ENCODE measurements around the gene LCOR.
"Not testable (repeated sequence)": the region's sequence is repeated elsewhere in the genome, so short reads cannot be mapped to it uniquely, and the experiment has no call there.

Gene LCOR

DNA sequence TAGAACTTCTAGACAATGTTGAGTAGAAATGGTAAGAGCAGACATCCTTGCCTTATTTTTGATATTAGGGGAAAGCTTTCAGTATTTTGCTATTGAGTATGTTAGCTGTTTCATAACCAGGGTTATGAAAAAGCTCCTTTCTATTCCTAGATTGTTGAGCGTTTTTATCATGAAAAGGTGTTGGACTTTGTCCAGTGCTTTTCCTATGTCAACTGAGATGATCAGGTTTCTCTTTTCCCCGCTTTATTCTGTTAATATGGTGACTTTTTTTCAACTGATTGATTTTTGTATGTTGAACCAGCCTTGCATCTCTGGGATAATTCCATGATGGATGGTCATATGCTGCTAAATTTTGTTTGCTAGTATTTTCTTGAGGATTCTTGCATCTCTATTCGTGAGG is 58.5 kb downstream of the LCOR start:
- no peak for DNase-seq

DNA sequence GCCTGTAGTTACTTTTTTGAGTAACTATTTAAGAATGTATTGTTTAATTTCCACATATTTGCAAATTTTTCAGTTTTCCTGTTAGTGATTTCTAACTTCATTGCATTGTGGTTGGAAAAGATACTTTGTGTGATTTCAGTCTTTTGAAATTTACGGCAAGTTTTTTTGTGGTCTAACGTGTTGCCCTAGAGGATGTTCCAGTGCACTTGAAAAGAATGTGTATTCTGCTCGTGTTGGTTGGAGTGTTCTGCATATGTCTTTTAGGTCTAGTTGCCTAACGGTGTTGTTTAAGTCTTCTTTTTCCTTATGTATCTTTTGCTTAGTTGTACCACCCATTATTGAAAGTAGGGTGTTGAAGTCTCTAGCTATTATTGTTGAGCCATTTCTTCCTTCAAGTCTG is 59.7 kb downstream of the LCOR start:
- DNase-seq, result no peak

DNA sequence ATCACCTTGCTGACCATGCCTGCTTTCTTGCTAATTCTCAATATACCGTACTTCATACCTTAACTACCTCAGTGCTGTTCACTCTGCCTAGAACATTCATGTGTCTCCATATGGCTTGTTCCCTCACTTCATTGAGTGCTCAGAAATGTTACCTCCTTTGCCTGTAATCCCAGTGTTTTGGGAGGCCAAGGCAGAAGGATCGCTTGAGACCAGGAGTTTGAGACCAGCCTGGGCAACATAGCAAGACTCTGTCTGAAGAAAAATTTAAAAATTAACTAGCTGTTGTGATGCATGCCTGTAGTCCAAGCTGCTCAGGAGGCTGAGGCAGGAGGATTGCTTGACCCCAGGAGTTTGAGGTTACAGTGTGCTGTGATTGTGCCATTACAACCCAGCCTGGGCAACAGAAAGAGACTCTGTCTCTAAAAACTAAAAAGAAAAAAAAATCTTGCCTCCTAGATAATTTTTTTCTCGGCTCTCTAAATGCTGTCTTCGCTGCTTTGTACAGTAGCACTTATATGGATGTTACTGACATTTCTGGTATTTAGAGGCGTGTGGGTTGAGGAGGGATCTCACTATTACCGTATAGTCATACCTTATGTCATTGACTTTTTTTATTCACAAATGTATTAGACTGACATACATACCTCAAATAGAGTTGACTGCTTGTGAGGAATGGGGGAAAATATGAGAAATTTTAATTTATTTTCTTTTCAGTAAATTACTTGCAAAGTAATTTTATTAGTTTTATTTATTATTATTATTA is 63.7 kb downstream of the LCOR start:
- no peak for DNase-seq

DNA sequence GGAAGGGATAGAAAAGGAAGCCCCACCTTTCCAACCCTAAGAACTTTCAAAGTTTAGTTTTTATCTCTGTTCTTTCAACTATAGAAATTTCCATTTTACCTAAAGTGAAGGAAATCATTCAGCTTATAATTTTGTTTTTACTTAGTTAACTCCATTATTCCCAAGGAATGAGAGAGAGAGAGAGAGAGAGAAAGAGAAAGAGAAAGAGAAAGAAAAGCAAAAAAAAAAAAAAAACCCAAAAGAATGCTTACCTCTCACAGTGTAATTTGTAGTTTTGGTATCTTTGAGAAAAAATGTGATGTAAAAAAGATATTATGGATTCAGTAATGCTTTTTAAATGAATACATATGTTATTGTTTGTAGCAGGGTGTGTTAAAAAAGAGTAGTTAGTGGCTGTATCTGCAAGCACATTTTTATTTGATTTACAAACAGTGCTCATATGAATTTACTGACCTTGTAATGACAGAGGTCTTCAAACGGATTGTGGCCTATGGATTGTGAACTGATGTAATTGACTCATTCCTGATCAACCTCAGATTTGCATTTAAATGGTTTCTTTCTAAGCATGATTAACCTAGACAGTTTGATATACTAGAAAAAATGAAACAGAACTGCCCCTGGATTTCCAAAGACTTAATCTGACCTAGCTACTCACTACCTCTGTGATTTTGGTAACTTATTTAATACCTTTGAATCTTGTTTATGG is 64.9 kb downstream of the LCOR start:
- DNase-seq, result no peak

DNA sequence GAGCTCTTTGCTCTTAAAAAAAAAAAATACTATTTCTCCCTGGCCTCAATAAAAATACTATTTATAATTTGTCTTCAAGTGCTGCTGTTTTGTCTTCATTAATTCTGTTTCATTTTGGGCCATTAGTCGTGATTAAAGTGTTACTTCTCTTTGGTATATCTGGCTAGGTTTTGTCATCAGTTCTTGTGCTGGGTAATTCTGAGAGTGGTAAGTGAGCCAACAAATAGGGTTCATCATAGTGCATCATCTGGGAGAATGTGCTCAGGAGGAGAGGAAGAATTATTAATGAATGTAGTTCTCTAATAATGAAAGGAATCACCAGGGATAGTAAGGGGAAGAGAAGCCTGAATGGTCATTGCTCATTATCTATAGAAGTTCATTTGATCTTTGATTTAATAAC is 70.0 kb downstream of the LCOR start:
- DNase-seq, result no peak

DNA sequence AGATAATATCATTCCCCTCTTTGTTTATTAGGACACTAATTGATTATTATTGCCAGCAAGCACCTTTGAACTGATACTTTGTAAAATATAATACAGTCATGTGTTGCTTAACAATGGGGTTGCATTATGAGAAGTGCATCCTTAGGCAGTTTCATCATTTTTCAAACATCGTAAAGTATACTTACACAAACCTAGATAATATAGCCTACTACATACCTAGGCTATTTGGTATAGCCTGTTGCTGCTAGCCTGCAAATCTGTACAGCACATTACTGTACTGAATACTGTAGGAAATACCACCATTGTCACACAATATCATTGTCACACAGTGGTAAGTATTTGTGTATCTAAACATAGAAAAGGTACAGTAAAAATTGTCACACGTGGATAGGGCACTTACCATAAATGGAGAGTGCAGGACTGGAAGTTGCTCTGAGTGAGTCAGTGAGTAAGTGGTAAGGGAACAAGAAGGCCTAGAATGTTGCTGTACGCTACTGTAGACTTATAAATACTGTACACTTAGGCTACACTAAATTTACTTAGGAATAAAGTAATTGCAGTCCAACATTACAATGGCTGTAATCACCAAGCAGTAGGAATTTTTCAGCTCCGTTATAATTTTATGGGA is 70.7 kb downstream of the LCOR start:
- DNase-seq, result no peak

DNA sequence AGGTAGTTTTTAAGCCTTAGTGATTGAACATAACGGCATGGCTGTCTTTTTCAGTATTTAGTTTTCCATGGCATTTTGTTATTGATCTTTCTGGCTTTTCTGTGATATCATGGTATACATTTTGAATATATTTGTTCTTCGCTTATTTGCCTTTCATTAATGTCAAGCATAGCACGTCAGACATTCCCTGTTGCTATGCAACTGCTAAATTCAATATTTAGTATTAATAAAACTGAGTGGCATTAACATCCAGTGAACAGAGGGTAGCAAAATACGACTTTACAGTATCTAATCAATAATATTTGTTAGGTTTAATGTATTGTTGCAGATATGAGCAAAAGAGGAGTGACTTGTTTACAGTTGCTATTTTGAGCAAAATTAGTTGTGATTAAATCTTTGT is 72.5 kb downstream of the LCOR start:
- no peak for DNase-seq

DNA sequence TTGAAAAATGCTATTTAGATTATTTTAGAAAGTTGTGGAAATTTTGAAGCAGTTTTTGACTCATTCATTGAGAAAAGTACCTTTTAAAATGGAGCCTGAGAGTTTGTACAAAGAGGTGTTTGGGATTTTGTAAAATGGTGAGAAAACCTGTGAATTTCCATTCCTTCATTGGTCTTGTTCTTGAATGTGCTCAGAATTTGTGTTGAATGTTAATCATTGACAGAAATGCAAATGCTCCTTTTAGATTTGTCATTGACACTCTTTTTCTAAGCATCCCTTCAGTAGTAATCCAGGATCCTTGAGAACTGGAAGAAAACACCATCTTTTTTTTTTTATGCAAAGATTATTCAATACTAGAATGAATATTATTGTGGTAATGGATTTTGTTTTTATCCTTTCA is 74.8 kb downstream of the LCOR start:
- DNase-seq, result no peak

DNA sequence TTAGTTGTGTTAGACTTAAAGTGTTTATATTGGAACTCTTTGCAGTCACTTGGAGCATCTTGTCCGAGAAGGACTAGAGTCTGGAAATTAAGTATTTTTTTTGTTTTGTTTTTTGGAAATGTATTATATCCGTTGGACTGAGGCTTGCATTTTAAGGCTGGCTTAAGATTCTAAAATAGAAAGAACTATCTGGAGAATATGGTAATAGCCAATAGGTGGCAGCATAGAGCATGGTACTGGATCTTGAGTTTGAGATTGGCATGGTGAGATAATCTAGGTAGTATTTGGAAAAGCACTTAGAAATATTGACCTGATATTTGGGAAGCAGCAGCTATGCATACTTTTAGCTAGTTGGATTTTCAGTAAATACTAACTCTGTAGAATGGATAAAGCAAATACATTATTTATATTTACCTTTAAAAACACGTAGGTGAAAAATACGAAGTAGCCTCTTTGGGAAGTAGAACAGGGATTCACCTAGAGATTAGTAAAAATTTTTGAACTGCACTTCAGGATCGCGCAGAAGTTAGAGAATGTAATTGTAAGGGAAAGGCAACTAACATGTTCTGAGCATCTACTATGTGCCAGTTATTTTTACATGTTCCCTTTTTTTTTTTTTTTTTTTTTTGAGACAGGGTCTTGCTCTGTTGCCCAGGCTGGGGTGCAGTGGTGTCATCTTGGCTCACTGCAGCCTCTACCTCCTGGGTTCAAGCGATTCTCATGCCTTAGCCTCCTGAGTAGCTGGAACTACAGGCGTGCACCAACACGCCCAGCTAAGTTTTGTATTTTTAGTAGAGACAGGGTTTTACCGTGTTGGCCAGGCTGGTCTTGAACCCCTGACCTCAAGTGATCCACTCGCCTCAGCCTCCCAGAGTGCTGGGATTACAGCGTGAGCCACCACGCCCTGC is 78.6 kb downstream of the LCOR start:
- DNase-seq, result peak; percentile 6

DNA sequence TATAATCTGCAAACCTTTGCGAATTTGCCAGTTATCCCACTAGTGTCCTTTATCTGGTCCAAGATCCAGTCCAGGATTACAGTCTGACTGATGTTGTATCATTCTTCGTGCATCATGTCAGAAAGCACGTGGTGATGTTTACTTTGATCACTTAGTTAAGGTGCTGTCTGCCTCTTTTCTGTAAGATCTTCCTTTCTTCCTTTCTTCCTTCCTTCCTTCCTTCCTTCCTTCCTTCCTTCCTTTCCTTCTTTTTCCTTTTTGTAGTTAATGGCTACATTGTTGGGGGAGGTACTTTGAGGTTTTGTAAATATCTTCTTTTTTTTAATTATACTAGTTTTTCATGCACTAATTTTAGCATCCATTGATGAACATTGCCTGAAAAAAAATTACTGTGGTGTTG is 80.3 kb downstream of the LCOR start:
- no peak for DNase-seq

DNA sequence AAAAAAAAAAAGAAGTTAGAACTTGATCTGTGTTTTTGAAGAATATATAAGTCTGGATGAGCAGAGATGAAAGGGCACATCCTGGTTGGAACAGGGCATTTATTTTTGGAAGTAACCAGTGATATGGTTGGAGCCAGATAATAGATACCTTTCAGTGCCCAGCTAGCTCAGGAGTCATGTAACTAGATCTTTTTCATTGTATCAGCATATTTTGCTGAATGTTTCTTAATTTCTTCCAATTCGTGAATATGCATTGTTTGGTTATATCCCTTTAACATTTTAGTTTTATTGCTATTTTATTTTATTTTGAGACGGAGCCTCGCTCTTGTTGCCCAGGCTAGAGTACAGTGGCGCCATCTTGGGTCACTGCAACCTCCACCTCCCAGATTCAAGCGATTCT is 81.8 kb downstream of the LCOR start:
- no peak for DNase-seq

DNA sequence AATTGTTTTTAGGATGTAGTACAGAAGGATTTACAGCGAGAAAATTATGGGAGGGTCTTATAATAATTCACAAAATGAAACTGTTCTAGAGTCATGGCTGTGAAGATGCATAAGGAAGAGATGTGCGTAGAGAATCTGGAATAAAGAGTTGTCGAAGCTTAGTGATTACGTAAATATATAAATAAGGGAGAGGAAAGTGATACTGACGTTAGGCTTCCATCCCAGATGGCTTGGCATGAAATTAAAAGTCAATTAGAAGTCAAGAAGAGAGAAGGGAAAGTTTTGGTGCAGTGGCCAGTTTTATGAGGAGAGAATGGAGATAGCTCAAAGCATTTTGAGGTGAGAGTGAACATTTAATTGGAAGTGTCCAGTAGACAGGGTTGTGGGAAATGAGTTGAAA is 85.5 kb downstream of the LCOR start:
- DNase-seq, result no peak

DNA sequence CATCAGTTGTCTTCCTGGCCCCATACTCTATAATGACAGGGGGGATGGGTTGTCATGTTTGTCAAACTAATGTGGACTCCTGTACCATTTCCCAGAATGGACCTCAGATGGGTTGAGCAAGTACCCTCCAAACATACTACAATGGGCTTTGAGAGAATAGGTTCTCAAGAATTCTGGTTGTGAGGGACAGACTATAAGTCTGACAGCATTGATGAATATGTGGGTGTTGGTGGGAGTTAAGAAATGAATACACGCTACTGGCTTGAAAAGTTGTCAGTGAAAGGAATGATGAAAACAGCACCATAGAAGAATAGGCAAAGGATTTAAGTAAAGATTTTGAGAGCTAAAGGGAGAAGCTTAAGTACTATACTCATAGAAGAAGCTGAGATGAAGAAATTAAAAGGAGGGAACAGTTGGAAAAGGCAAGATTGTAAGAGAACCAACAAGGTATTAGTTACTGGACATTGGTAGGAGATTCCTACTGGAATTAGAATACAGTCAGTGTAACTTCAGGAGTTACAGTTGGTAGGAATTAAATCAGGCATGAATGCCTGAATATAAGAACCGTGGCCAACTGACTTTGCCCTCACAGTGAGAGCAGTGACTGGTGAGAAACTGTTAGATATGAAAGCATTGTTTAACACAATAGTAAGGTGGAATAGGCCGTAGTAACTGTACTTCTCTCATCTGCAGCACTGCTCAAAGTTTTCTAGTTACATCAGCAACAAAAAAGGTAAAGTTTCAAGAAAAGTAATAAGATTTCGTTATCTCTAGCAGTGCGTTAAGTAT is 86.3 kb downstream of the LCOR start:
- no peak for DNase-seq

DNA sequence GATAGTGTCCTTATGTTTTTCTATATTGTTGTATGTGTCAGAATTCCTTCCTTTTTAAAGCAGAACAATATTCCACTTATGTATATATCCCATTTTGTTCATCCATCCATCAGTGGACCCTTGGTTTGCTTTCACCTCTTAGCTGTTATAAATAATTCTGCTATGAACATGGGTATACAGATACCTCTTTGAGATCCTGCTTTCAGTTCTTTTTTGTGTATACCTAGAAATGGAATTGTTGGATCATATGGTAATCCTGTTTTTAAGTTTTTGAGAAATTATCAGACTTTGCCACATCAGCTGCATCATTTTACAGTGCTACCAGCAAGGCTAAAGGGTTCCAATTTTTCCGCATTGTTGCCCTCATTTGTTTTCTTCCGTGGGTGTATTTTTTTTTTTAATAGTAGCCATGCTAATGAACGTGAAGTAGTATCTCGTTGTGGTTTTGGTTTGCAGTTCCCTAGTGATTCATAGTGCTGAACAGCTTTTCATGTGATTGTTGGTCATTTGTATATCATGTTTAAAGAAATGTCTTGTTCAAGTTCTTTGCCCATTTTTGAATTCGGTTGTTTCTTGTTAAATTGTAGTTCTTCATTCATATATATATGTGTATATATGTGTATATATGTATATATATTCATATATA is 87.8 kb downstream of the LCOR start:
- no peak for DNase-seq

DNA sequence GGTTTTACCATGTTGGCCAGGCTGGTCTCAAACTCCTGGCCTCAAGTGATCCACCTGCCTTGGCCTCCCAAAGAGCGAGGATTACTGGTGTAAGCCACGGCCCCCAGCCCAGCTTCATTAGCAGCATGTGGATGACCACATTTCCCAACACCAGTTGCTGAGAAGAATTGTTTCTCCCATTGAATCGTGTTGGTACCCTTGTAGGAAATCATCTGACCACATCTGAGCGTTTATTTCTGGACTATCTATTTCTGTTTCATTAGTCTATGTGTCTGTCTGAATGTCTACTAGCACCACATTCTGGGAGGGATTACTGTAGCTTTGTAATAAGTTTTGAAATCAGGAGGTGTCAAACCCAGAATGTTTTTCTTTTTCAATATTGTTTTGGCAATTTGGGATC is 89.6 kb downstream of the LCOR start:
- no peak for DNase-seq

DNA sequence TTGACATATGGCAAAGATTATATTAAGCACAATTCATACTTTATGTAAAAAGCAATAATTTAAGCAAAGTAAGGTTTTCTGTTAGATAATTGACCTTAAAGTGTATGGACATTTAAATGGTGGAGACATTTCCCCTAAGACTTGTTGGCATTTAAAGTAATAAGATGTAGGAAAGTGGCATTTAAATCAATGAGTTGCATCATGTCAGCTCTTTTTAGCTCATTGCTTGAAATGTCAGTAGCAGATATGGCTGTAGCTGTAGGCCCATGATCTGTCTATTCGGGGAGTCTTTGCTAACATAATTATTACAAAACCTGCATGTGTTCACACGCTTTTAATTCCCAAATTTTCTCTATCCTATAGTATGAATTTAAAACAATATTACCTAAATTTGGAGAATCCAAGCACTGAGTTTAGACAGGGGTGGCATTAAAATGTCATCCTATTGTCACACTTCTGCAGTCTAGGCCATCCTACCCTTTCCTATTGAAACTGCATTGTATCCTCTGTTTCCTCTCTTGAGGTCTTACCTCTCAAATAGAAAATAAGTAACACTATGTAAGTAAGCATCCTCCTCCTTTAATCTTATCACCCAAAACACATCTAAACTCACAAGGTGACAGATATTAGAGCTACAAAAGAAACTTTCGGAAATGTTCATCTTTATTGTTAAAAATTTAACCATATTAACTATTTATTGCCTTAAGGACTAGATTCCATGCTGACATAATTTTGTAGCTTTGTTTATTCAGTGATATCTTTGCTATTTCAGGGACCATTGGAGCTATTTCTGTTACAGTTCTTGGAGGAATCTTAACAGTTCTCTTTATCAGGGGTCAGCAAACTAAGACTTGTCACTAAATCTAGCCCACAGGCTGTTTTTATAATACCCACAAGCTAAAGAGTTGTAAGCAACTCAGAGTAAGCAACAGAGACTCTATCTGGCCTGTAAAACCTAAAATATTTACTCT is 91.2 kb downstream of the LCOR start:
- DNase-seq, result no peak

DNA sequence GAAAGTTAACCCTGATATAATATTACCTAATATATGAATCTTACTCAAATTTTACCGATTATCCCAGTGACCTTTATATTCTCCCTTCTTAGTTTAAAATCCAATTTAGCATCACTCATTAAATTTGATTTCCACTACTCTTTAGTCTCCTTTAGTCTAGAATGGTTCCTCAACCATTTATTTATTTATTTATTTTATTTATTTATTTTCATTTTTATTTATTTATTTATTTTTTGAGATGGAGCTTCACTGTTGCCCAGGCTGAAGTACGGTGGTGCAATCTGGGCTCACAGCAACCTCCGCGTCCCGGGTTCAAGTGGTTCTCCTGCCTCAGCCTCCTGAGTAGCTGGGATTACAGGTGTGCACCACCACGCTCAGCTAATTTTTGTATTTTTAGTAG is 92.8 kb downstream of the LCOR start:
- DNase-seq, result no peak

DNA sequence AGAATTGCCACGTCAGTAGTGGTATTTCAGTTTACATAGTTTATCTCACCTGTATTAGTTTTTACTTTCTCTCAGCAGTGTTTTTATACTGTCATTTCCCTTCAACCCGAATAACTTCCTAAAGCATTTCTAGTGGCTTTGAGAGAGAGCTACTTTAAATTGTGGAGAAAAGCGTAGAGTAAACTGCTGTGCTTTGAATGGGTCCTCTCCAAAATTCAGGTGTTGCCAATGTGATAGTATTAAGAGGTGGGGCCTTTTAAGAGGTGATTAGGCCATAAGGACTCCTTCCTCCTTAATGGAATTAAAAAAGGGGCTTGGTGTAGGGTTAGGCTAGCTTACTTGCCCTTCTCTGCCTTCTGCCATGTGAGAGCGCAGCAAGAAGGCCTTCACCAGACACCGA is 98.4 kb downstream of the LCOR start:
- no peak for DNase-seq

DNA sequence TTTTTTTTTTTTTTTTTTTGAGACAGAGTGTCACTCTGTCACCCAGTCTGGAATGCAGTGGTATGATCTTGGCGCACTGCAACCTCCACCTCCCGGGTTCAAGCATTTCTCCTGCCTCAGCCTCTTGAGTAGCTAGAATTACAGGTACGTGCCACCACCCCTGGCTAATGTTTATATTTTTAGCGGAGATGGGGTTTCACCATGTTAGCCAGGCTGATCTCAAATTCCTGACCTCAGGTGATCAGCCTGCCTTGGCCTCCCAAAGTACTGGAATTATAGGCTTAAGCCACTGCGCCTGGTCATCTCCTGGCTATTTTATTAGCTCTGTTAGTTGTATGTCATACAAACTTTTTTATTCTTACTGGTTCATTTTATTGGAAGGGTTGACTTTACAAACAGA is 103.0 kb downstream of the LCOR start:
- DNase-seq, result no peak

DNA sequence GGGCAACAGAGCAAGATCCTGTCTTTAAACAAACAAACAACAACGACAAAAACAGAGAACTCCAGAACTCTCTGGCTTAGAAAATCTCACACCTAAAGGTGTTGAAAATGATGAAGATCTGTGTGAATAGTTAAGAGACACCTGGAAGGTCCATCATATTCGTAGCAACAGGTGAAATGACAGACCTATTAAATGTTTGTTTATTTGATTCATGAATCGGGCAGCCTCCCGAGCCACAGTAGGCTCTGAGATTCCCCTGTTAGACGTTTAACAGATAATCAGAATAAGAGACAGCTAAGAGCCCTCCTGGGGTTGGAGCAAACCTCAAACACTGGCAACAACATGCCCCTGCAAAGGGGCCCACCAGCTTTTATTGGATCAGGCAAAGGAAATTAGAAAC is 103.7 kb downstream of the LCOR start:
- DNase-seq, result no peak

DNA sequence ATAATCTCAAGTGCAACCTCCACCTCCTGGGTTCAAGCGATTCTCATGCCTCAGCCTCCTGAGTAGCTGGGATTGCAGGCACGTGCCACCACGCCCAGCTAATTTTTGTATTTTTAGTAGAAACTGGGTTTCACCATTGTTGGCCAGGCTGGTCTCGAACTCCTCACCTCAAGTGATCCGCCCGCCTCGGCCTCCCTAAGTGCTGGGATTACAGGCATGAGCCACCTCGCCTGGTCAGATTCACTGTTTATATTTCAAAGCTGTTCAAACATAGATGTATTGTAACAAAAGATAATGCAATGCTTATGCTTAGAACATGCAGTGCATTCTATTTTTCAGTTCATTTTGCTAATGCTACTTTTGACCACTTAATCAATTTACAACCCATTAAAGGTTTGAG is 111.1 kb downstream of the LCOR start:
- not testable (repeated sequence) for DNase-seq

Data from effector CD4-positive, alpha-beta T cell (primary cell).